GM10266 (cell line): ENCODE results near the gene GHRHR.

ENCODE experiments used
- DNase-seq: peaks from one replicate; pipeline ENCODE4 v3.0.0; 2012; ENCODE audit errors: extremely low spot score
- CTCF ChIP-seq: IDR thresholded peaks from 2 replicates; pipeline ENCODE4 v1.5.1; 2012; ENCODE audit warnings: mild to moderate bottlenecking, low read depth; ENCODE audit not compliant: control insufficient read depth, insufficient read depth; ENCODE audit errors: missing control alignments

GHRHR gene

GRCh38 chr7:30933124-30933974, 30.4 kb upstream of the GHRHR start:
- DNase-seq = peak; percentile 3
- TF ChIP-seq CTCF = no peak

GRCh38 chr7:30934225-30934624, 29.5 kb upstream of the GHRHR start:
- DNase-seq = peak; percentile 3
- no peak for TF ChIP-seq CTCF

- DNase-seq = no peak
- TF ChIP-seq CTCF = no peak
Observed at GRCh38 chr7:30934732-30935568, 28.8 kb upstream of the GHRHR start.

GRCh38 chr7:30935569-30935877, 28.2 kb upstream of the GHRHR start:
- DNase-seq = no peak
- no peak for TF ChIP-seq CTCF

- DNase-seq = no peak
Observed at GRCh38 chr7:30936650-30937245, 27.0 kb upstream of the GHRHR start.

GRCh38 chr7:30937416-30937815, 26.3 kb upstream of the GHRHR start:
- DNase-seq = no peak

More at GRCh38 chr7:30936650-30937245, 27.0 kb upstream of the GHRHR start:
- TF ChIP-seq CTCF = no peak

More at GRCh38 chr7:30937416-30937815, 26.3 kb upstream of the GHRHR start:
- TF ChIP-seq CTCF = no peak
